Sigmoid colon (tissue), 7 donors: Measurements from ENCODE around the gene KATNB1. TPM values are rescaled to one million over a fixed set of nuclear protein-coding genes. Genes with fewer than 3 reads are reported as not detected.
A peak's percentile ranks its signal among the peaks of the same experiment; 100 is the strongest.

ENCODE experiments used
- DNase-seq: peaks from one replicate; pipeline ENCODE4 v3.0.0-alpha.2; 2019
- H3K27ac ChIP-seq, 4 donors: fragments of 200-600 bp; sonication (generic); one replicate each; pipeline ENCODE4 v1.5.1; 2016 to 2019; ENCODE audit warnings: mild to moderate bottlenecking in 1 of 4
- H3K27me3 ChIP-seq, 3 donors: fragments of 200-600 bp; sonication (generic); one replicate each; pipeline ENCODE4 v1.5.1; 2019; ENCODE audit warnings: mild to moderate bottlenecking in 1 of 3
- H3K36me3 ChIP-seq, 4 donors: fragments of 200-600 bp; sonication (generic); one replicate each; pipeline ENCODE4 v1.5.1; 2016 to 2019
- H3K4me1 ChIP-seq, 4 donors: fragments of 200-600 bp; sonication (generic); one replicate each; pipeline ENCODE4 v1.5.1; 2017 to 2019
- H3K4me3 ChIP-seq, 4 donors: fragments of 200-600 bp; sonication (generic); one replicate each; pipeline ENCODE4 v1.5.1; 2017 to 2019; ENCODE audit warnings: mild to moderate bottlenecking in 2 of 4, moderate library complexity in 1 of 4
- H3K9me3 ChIP-seq, 4 donors: fragments of 200-600 bp in 3 of 4; sonication (generic) in 3 of 4; one replicate each; pipeline versions ENCODE4 v1.5.1 to v1.6.1; 2013 to 2019
- EP300 ChIP-seq, 4 donors: sonication (generic); formaldehyde crosslinking; IDR thresholded peaks; one replicate each; pipeline ENCODE4 v1.6.1; 2017; ENCODE audit warnings: antibody characterized with exemption in 4 of 4
- POLR2A ChIP-seq, 2 donors: fragments of 450-650 bp; IDR thresholded peaks; one replicate each; pipeline ENCODE4 v1.6.1; 2016; ENCODE audit warnings: antibody characterized with exemption in 2 of 2, mild to moderate bottlenecking in 2 of 2, moderate library complexity in 2 of 2
- POLR2AphosphoS5 ChIP-seq, 4 donors: sonication (generic); formaldehyde crosslinking; IDR thresholded peaks; one replicate each; pipeline ENCODE4 v1.6.1; 2017; ENCODE audit warnings: antibody characterized with exemption in 4 of 4
- WGBS, 2 donors: extraction: QIAGEN DNeasy Blood & Tissue Kit; methylation state at CpG; one replicate each; pipeline ENCODE4 v1.1.7; 2013; 5-methylcytosine and 5-hydroxymethylcytosine counted together
- intact Hi-C: fragments of 100-400 bp; cut with DNase I; formaldehyde crosslinking; loops from one replicate; pipeline ENCODE4 v1.15.1; 2023
- polyA plus RNA-seq, 3 donors: library from polyadenylated mRNA; stranded (reverse); fragments of 200-250 nt; gene quantifications; one replicate each; pipeline ENCODE4 v1.2.3, GENCODE V29; 2013
- total RNA-seq, 4 donors: library from RNA; depleted of rRNA; stranded (reverse); fragments of >200 nt; gene quantifications; one replicate each; pipeline ENCODE4 v1.1.0, GENCODE V29; 2016
- TF ChIP-seq, protein P1 (sequence below), 4 experiments: fragments of 450-650 bp in 3 of 4; fragments of 200-600 bp in 1 of 4; IDR thresholded peaks; one replicate each; pipeline ENCODE4 v1.5.1; 2016 to 2019; ENCODE audit warnings: antibody characterized with exemption in 4 of 4, mild to moderate bottlenecking in 3 of 4, moderate library complexity in 2 of 4
- donor health status: healthy with polysubstance abuse.
- donor health status: Bipolar disorder and iron deficiency.
- donor health status: healthy.

KATNB1 gene
- total and polyA plus RNA-seq, 7 donors = 4.3 to 18.6 (median 10.2) TPM

DNA sequence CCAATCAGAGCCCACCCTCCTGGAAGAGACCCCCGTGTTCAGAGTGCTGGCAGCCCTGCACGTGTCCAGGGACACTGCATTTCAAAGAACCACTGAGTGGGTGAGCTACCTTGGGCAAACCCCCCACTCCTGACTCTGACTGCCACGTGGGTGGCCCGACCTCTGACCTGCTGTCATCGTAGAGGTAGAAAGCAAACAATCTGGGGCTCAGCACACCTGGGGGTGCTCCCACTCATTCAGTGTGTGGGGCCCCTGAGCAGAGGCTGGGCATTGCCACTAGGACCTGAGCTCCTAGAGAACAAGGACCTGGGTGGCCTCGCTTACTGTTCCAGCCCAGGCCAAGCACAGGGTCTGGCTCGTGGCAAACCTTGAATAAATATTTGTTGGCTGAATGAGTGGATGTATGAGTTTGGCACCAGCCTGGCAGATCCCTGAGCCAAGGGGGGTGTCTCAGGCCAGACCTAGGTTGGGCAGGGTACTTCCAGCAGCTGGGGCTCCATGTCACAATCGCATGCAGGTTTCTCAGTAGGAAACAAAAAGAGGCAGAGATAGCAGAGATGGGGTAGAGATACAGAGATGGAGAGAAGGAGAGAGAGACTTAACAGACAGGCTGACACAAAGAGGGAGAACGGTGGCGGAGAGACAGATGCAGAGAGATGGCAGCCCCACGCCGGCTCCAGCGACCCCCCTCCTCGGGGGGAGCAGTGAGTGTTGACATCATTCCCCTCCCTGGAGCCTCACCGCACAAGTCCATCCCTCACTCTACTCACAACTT lies 46.4 kb upstream of the KATNB1 start:
- peak; percentile 49 for DNase-seq
- Histone ChIP-seq H3K27me3 (peaks cover 0 to 25% (median 0%) of the 10 kb centered on the region in 3 donors), H3K36me3 (no peaks in the 10 kb centered on the region), H3K4me3 (no peak overlapping the region), H3K9me3 (no peaks in the 10 kb centered on the region), H3K27ac (no peak overlapping the region), H3K4me1 (no peaks in the 10 kb centered on the region)
- intact Hi-C loops = no loop called here
- WGBS, 2 donors = 47 to 57% methylated on average over 15 of the region's 15 CpGs
- TF ChIP-seq POLR2AphosphoS5 (IDR thresholded peaks at IDR 0.05) = no peak

GRCh38 chr16:57689762-57690558 lies 45.6 kb upstream of the KATNB1 start:
- no peaks in the 10 kb centered on the region for H3K36me3 ChIP-seq
- DNase-seq = peak; percentile 42
- no peaks in the 10 kb centered on the region for H3K9me3 ChIP-seq

DNA sequence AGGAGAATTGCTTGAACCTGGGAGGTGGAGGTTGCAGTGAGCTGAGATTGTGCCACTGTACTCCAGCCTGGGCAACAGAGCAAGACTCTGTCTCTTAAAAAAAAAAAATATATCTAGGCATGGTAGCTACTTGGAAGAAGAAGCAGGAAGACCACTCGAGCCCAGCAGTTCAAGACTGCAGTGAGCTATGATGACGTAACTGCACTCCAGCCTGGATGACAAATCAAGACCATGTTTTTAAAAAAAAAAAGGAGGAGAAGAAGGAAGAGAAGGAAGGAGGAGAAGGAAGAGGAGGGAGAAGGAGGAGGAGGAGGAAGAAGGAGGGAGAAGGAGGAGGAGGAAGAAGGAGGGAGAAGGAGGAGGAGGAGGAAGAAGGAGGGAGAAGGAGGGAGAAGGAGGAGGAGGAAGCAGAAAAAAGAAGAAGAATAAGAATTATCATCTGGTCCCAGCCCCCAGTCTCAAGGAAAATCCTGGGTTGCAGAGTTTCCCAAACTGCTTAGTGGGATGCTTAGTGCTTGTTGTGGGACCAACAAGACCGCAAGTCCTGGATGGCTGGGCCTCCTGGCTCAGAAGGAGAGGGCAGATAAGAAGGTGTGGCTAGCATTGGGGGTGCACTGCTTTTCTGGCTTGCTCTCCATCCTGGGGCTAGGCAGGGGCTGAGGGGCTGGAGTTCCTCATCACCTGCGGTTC lies 44.6 kb upstream of the KATNB1 start:
- H3K9me3 ChIP-seq = no peaks in the 10 kb centered on the region
- WGBS, 2 donors = 74 to 85% methylated on average over 4 of the region's 4 CpGs
- intact Hi-C loops = no loop called here
- no peaks in the 10 kb centered on the region for H3K36me3 ChIP-seq
- no peaks in the 10 kb centered on the region for H3K4me1 ChIP-seq
- peak; percentile 36 for DNase-seq
- no peak overlapping the region for H3K4me3 ChIP-seq
- no peak for TF ChIP-seq POLR2A (IDR thresholded peaks at IDR 0.05)
- TF ChIP-seq EP300 (IDR thresholded peaks at IDR 0.05) = no peak
- TF ChIP-seq, protein P1, sequence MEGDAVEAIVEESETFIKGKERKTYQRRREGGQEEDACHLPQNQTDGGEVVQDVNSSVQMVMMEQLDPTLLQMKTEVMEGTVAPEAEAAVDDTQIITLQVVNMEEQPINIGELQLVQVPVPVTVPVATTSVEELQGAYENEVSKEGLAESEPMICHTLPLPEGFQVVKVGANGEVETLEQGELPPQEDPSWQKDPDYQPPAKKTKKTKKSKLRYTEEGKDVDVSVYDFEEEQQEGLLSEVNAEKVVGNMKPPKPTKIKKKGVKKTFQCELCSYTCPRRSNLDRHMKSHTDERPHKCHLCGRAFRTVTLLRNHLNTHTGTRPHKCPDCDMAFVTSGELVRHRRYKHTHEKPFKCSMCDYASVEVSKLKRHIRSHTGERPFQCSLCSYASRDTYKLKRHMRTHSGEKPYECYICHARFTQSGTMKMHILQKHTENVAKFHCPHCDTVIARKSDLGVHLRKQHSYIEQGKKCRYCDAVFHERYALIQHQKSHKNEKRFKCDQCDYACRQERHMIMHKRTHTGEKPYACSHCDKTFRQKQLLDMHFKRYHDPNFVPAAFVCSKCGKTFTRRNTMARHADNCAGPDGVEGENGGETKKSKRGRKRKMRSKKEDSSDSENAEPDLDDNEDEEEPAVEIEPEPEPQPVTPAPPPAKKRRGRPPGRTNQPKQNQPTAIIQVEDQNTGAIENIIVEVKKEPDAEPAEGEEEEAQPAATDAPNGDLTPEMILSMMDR (IDR thresholded peaks at IDR 0.05) = no peak
- TF ChIP-seq POLR2AphosphoS5 (IDR thresholded peaks at IDR 0.05) = no peak
- no peak overlapping the region for H3K27ac ChIP-seq
- peaks cover 0 to 25% (median 0%) of the 10 kb centered on the region in 3 donors for H3K27me3 ChIP-seq

More at GRCh38 chr16:57689762-57690558, 45.6 kb upstream of the KATNB1 start:
- H3K4me3 ChIP-seq = no peak overlapping the region
- H3K27me3 ChIP-seq = peaks cover 0 to 25% (median 0%) of the 10 kb centered on the region in 3 donors
- TF ChIP-seq POLR2A (IDR thresholded peaks at IDR 0.05) (no peak), POLR2AphosphoS5 (IDR thresholded peaks at IDR 0.05) (no peak), EP300 (IDR thresholded peaks at IDR 0.05) (no peak)
- TF ChIP-seq, protein P1 (IDR thresholded peaks at IDR 0.05) = no peak
- intact Hi-C loops = no loop called here
- no peaks in the 10 kb centered on the region for H3K4me1 ChIP-seq
- WGBS, 2 donors = 44 to 73% methylated on average over 13 of the region's 13 CpGs
- no peak overlapping the region for H3K27ac ChIP-seq

GRCh38 chr16:57692636-57693035 lies 42.9 kb upstream of the KATNB1 start:
- intact Hi-C loops = no loop called here
- no peaks in the 10 kb centered on the region for H3K4me1 ChIP-seq
- H3K9me3 ChIP-seq = no peaks in the 10 kb centered on the region
- 74 to 76% methylated on average over 2 of the region's 2 CpGs for WGBS, 2 donors
- peaks cover 0 to 25% (median 0%) of the 10 kb centered on the region in 3 donors for H3K27me3 ChIP-seq
- H3K36me3 ChIP-seq = no peaks in the 10 kb centered on the region
- TF ChIP-seq POLR2AphosphoS5 (IDR thresholded peaks at IDR 0.05) (no peak), EP300 (IDR thresholded peaks at IDR 0.05) (no peak), POLR2A (IDR thresholded peaks at IDR 0.05) (no peak)
- TF ChIP-seq, protein P1 (IDR thresholded peaks at IDR 0.05) = no peak
- H3K4me3 ChIP-seq = no peak overlapping the region
- DNase-seq = no peak
- H3K27ac ChIP-seq = no peak overlapping the region

GRCh38 chr16:57693550-57693949 lies 42.0 kb upstream of the KATNB1 start:
- TF ChIP-seq, protein P1 (IDR thresholded peaks at IDR 0.05) = no peak
- TF ChIP-seq EP300 (IDR thresholded peaks at IDR 0.05) = no peak
- no peak for TF ChIP-seq POLR2AphosphoS5 (IDR thresholded peaks at IDR 0.05)
- TF ChIP-seq POLR2A (IDR thresholded peaks at IDR 0.05) = no peak
- DNase-seq = no peak
- H3K27me3 ChIP-seq = peaks cover 0 to 24% (median 0%) of the 10 kb centered on the region in 3 donors
- no peak overlapping the region for H3K27ac ChIP-seq
- intact Hi-C loops = no loop called here
- no peaks in the 10 kb centered on the region for H3K9me3 ChIP-seq
- H3K36me3 ChIP-seq = no peaks in the 10 kb centered on the region
- no peak overlapping the region for H3K4me3 ChIP-seq
- H3K4me1 ChIP-seq = no peaks in the 10 kb centered on the region
- WGBS, 2 donors = 34 to 71% methylated on average over 4 of the region's 4 CpGs
